ENCODE measurements around the gene GPATCH8.

The GPATCH8 gene

DNA sequence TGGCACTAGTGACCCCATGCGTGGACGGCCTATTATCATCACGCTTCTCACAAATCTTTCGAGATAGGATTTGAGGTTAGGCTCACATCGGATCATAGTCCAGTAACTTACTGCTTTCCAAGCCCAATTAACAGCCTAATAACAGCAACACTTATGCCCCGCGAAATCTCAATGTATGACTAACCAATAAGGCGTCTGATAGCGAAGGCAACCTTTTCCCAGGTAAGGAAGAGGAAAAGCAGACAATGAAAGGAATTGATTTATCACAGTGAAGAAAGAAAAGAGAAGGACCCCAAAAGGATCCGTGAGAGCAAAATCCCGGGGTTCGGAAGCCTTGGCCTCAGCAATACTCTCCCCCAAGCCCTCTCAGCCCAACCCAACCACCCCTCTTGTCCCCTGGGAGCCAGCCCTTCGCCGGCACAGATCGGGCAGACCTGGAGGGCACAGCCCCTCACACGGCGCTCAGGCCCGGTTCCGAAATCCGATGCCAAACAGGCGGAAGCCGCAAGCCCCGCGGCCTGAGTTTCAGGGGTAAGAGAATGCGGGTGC lies 534 bp downstream of the GPATCH8 start:
- in situ Hi-C loops (cut with MboI; ENCODE audit: low pct_unique_long_range_greater_than_20kb, low sequenced_read_pairs, unreplicated experiment) = loop anchor here (25.0 kb wide), 1 partner anchor 290 kb away; the partner anchor contains the start of gene UBTF

GRCh38 chr17:44501866-44502375 lies 1.3 kb downstream of the GPATCH8 start:
- in situ Hi-C loops (cut with MboI; ENCODE audit: low pct_unique_long_range_greater_than_20kb, low sequenced_read_pairs, unreplicated experiment) = loop anchor here (25.0 kb wide), 1 partner anchor 290 kb away; the partner anchor contains the start of gene UBTF
- TF ChIP-seq, protein P1, sequence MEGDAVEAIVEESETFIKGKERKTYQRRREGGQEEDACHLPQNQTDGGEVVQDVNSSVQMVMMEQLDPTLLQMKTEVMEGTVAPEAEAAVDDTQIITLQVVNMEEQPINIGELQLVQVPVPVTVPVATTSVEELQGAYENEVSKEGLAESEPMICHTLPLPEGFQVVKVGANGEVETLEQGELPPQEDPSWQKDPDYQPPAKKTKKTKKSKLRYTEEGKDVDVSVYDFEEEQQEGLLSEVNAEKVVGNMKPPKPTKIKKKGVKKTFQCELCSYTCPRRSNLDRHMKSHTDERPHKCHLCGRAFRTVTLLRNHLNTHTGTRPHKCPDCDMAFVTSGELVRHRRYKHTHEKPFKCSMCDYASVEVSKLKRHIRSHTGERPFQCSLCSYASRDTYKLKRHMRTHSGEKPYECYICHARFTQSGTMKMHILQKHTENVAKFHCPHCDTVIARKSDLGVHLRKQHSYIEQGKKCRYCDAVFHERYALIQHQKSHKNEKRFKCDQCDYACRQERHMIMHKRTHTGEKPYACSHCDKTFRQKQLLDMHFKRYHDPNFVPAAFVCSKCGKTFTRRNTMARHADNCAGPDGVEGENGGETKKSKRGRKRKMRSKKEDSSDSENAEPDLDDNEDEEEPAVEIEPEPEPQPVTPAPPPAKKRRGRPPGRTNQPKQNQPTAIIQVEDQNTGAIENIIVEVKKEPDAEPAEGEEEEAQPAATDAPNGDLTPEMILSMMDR (IDR thresholded peaks at IDR 0.05; ENCODE audit: extremely low read depth, insufficient read depth, missing control alignments) = no peak
- no peak for DNase-seq (ENCODE audit: low spot score)

More for the DNA sequence above, 534 bp downstream of the GPATCH8 start:
- TF ChIP-seq, protein P1 (IDR thresholded peaks at IDR 0.05; ENCODE audit: extremely low read depth, insufficient read depth, missing control alignments) = no peak
- DNase-seq (ENCODE audit: low spot score) = peak; percentile 28

- in situ Hi-C loops (cut with MboI; ENCODE audit: low pct_unique_long_range_greater_than_20kb, low sequenced_read_pairs, unreplicated experiment) = loop anchor here (25.0 kb wide), 1 partner anchor 287 kb away; the partner anchor contains the start of gene UBTF
- TF ChIP-seq, protein P1 (IDR thresholded peaks at IDR 0.05; ENCODE audit: extremely low read depth, insufficient read depth, missing control alignments) = no peak
- DNase-seq (ENCODE audit: low spot score) = no peak
Measured at GRCh38 chr17:44499722-44500121, 3.5 kb downstream of the GPATCH8 start.

- in situ Hi-C loops (cut with MboI; ENCODE audit: low pct_unique_long_range_greater_than_20kb, low sequenced_read_pairs, unreplicated experiment) = no loop called here
- TF ChIP-seq, protein P1 (IDR thresholded peaks at IDR 0.05; ENCODE audit: extremely low read depth, insufficient read depth, missing control alignments) = no peak
Measured at GRCh38 chr17:44496815-44497214, 6.4 kb downstream of the GPATCH8 start.

DNA sequence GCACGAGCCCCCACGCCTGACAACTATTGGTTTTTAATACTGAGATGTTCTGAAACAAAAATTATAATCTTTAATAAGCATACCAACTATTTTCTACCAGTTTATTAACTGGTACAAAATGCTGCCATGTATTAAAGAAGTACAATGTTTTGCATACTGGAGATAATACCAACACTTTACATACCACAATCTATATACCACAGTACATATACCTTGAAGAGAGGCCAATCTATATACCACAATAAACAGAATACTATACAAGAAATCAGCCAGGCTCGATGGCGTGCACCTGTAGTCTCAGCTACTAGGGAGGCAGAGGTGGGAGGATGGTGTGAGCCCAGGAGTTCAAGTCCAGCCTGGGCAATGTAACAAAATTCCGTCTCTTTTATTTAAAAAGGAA lies 9.9 kb downstream of the GPATCH8 start:
- TF ChIP-seq, protein P1 (IDR thresholded peaks at IDR 0.05; ENCODE audit: extremely low read depth, insufficient read depth, missing control alignments) = no peak
- in situ Hi-C loops (cut with MboI; ENCODE audit: low pct_unique_long_range_greater_than_20kb, low sequenced_read_pairs, unreplicated experiment) = no loop called here
- no peak for DNase-seq (ENCODE audit: low spot score)

More at GRCh38 chr17:44496815-44497214, 6.4 kb downstream of the GPATCH8 start:
- DNase-seq (ENCODE audit: low spot score) = no peak

DNA sequence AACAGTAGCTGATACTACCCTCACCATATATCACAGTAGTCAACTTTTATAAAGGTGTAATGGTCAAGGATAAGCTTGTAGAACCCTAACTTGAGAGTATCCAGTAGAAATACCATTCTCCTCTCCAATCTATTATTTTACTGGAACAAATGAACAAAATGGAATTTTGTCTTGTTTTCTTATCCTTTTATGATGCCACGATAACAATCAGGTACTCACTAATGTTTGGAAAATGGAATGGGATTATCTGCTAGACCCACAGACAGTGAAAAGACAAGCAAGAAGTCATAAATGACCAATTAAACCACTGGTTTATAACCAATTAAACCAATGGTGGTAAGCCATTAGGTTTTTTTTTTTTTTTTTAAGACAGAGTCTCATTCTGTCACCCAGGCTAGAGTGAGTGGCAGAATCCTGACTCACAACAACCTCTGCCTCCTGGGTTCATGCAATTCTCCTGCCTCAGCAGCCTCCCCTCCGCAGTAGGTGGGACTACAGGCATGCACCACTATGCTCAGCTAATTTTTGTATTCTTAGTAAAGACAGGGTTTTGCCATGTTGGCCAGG lies 10.4 kb downstream of the GPATCH8 start:
- TF ChIP-seq, protein P1 (IDR thresholded peaks at IDR 0.05; ENCODE audit: extremely low read depth, insufficient read depth, missing control alignments) = no peak
- DNase-seq (ENCODE audit: low spot score) = no peak
- in situ Hi-C loops (cut with MboI; ENCODE audit: low pct_unique_long_range_greater_than_20kb, low sequenced_read_pairs, unreplicated experiment) = no loop called here

Measured in GM13977 (cell line).